Rectal smooth muscle tissue (tissue), 1 donor: Measurements from ENCODE around the gene TACR1.
A peak's percentile ranks its signal among the peaks of the same experiment; 100 is the strongest.
"Not testable (repeated sequence)": the region's sequence is repeated elsewhere in the genome, so short reads cannot be mapped to it uniquely, and the experiment has no call there.

Experiments
- H3K27ac ChIP-seq: one replicate; pipeline ENCODE4 v1.7.0; 2013; ENCODE audit warnings: low read depth, low read length, inconsistent platforms
- H3K27me3 ChIP-seq: one replicate; pipeline ENCODE4 v1.7.0; 2013; ENCODE audit warnings: low read length; ENCODE audit not compliant: control insufficient read depth, insufficient read depth
- H3K36me3 ChIP-seq: one replicate; pipeline ENCODE4 v1.7.0; 2013; ENCODE audit warnings: low read length; ENCODE audit not compliant: control insufficient read depth, insufficient read depth
- H3K4me1 ChIP-seq: one replicate; pipeline ENCODE4 v1.7.0; 2013; ENCODE audit warnings: low read length; ENCODE audit not compliant: control insufficient read depth, insufficient read depth
- H3K4me3 ChIP-seq: one replicate; pipeline ENCODE4 v1.7.0; 2013; ENCODE audit warnings: low read length
- H3K9ac ChIP-seq: one replicate; pipeline ENCODE4 v1.7.0; 2013; ENCODE audit warnings: low read length

TACR1 gene

DNA sequence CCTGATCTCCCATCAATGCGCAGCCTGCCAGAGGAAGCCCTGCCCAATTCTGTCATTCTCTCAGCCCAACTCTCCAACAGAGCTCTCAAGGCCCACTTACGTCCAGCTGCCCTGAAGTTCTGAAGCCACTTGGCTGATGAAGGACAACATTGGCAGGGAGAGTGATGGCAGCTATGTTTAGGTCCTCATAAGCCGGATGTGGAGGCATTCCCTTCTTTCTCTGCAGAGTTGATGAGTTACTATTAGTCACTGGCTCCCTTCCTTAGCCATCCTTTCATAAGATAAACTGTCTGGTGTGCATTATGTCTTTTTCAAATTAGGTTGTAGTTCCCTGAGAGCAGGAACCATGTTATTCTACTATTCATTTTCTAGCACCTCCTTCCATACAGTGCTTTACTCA is 22.5 kb upstream of the TACR1 start:
- no peak overlapping the region for H3K9ac ChIP-seq
- H3K27ac ChIP-seq = no peak overlapping the region
- H3K27me3 ChIP-seq = no peaks in the 10 kb centered on the region
- H3K36me3 ChIP-seq = no peaks in the 10 kb centered on the region
- no peak overlapping the region for H3K4me3 ChIP-seq
- H3K4me1 ChIP-seq = no peaks in the 10 kb centered on the region

DNA sequence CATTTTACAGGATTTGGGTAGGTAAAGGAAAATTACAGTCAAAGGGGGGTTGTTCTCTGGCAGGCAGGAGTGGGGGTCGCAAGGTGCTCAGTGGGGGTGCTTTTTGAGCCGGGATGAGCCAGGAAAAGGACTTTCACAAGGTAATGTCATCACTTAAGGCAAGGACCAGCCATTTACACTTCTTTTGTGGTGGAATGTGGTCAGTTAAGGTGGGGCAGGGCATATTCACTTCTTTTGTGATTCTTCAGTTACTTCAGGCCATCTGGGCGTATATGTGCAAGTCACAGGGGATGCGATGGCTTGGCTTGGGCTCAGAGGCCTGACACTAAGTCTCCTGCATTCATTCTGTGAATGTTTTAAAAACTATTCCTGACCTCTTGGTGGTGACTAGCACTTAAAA is 19.9 kb upstream of the TACR1 start:
- H3K27ac ChIP-seq, H3K27me3 ChIP-seq, H3K9ac ChIP-seq, H3K4me1 ChIP-seq, H3K36me3 ChIP-seq, H3K4me3 ChIP-seq: not testable (repeated sequence)

DNA sequence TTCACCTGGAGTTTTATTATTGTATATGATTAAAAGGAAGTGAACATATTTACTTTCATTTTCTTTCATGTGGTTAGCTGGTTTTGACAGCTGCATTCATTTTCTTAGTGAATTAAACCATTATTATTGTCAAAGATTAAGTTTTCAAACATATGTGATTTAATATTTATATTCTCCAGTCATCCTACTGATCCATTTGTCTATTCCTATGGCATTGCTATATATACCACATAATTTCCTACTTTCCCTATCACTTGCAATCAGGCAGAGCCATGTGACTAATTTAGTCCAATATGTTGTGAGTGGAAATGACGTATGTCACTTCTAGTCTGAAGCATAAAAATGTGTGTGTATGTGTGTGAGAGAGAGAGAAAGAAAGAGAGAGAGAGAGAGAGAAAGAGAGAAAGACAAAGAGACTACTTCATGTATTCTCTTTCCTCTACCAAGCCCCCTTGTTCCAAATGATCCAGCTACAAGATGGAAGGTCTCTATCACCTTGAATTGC is 12.0 kb upstream of the TACR1 start:
- Histone ChIP-seq H3K4me1 (no peaks in the 10 kb centered on the region), H3K27me3 (no peaks in the 10 kb centered on the region), H3K9ac (no peak overlapping the region), H3K36me3 (no peaks in the 10 kb centered on the region), H3K4me3 (no peak overlapping the region), H3K27ac (no peak overlapping the region)

DNA sequence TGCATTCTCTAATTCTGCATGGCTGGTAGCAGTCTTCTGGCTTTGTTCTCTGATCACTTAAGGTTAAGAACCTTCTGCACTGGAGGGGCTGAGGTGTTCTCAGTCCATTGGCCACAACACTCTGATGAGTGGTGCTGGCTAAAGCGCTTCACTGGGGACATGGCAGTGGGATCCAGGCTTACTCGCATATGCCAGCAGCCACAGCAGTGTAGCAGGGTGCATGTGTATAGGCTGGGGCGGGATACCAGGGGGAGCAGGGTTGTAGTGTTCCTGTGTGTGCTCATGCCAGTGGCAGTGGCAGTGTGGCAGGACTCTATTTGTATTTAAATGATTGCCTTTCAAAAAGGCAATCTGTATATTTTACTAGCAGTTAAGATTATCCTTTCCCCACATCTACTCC is 11.1 kb upstream of the TACR1 start:
- Histone ChIP-seq H3K4me3 (no peak overlapping the region), H3K27me3 (no peaks in the 10 kb centered on the region), H3K4me1 (no peaks in the 10 kb centered on the region), H3K36me3 (no peaks in the 10 kb centered on the region), H3K27ac (no peak overlapping the region), H3K9ac (no peak overlapping the region)

DNA sequence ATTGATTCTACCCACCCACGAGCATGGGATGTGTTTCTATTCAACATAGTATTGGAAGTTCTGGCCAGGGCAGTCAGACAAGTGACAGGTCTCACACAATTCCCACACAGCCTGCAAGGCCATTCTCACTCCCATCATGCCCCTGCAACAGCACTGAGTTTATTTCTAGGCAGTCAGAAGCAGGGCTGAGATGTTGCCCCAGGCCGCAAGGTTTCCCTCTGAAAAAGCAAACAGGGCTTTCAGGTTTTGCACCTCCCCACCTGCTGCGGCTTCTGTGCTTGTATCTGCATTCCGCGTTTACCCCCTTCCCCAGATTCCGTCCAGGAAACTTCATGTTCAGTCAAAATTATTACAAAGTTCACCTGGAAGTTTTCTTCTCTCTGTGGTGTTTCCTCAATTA is 9.4 kb upstream of the TACR1 start:
- H3K4me1 ChIP-seq = no peaks in the 10 kb centered on the region
- H3K27me3 ChIP-seq = no peaks in the 10 kb centered on the region
- H3K4me3 ChIP-seq = no peak overlapping the region
- no peak overlapping the region for H3K27ac ChIP-seq
- no peak overlapping the region for H3K9ac ChIP-seq
- no peaks in the 10 kb centered on the region for H3K36me3 ChIP-seq

DNA sequence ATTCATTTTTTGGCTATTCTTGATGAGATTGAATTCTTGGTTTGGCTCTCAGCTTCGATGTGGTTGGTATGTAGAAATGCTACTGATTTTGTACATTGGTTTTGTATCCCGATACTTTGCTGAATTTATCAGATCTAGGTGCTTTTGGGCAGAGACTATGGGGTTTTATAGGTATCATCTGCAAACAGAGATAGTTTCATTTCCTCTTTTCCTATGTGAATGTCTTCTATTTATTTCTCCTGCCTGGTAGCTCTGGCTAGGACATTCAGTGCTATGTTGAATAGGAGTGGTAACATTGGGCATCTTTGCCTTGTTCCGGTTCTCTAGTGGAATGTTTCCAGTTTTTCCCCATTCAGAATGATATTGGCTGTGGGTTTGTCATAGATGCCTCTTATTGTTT is 5.5 kb upstream of the TACR1 start:
- Histone ChIP-seq H3K4me1 (no peaks in the 10 kb centered on the region), H3K9ac (no peak overlapping the region), H3K36me3 (no peaks in the 10 kb centered on the region), H3K4me3 (no peak overlapping the region), H3K27ac (no peak overlapping the region), H3K27me3 (peaks cover 4% of the 10 kb centered on the region)

DNA sequence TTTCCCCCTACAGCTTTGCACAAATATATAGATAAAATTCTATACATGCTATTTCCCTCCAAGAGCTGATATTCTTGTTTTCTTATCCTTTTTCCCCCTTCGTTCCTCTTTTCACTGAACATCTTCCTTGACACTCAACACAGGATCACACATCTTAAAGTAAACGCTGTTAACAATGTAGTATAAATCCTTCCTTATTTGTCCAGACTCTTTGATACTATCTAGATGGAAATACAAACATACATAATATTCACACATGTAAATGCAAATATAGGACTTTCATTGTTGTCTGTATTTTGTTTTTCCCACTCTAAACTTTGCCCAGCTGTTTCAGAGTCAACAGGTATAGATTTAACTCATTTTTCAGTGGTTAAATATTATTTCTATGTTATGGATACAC is 3.0 kb upstream of the TACR1 start:
- H3K4me1 ChIP-seq = peaks cover 6% of the 10 kb centered on the region
- peaks cover 11% of the 10 kb centered on the region for H3K27me3 ChIP-seq
- H3K27ac ChIP-seq = no peak overlapping the region
- H3K36me3 ChIP-seq = no peaks in the 10 kb centered on the region
- no peak overlapping the region for H3K4me3 ChIP-seq
- no peak overlapping the region for H3K9ac ChIP-seq

DNA sequence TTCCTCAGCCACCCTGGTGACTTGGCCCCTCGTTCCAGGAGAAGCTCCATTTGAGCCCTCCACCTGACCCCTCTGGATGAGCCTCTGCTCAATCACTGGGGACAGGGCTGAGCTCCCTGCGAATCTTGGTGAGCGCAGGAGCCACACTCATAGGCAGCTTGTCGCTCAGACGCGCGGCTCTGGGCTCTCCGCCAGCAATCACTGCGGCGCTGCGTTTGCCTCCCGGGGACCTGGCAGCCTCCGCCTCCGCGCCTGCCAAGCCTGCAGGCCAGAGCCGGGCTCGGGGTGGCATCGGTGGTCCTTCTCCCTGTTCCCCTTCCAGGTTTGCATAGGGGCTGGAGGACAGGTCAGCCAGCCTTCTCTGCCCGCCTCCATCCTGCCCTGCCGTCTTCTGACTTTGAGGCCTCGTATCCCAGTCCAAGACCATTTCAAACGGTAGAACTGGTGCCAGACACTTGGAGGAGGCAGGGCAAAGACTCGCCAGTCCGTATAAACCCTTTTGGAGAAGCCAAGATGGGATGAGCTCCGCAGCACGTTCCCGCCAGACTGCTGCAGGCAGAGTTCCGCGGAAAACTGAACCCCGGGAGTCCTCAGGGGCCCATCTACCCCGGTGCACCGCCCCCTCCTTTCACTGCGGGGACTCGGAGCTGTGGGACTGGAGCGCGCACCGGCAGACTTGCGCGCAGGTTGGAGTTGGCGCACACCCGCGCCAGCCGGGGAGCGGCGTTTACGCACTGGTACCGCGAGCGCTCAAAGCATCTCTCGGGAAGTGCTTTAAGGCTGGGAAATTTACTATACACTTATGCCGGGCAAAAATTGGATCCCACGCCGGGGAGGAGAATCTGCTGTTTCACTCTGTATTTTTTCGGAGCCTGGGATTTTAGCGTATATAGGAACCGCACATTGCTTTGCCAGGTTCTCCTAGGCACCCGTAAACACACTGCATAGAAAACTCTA is 1.1 kb upstream of the TACR1 start:
- Histone ChIP-seq H3K36me3 (no peaks in the 10 kb centered on the region), H3K4me3 (peak overlapping the region; percentile 65), H3K27ac (no peak overlapping the region), H3K4me1 (peaks cover 6% of the 10 kb centered on the region), H3K9ac (no peak overlapping the region), H3K27me3 (peaks cover 11% of the 10 kb centered on the region)

DNA sequence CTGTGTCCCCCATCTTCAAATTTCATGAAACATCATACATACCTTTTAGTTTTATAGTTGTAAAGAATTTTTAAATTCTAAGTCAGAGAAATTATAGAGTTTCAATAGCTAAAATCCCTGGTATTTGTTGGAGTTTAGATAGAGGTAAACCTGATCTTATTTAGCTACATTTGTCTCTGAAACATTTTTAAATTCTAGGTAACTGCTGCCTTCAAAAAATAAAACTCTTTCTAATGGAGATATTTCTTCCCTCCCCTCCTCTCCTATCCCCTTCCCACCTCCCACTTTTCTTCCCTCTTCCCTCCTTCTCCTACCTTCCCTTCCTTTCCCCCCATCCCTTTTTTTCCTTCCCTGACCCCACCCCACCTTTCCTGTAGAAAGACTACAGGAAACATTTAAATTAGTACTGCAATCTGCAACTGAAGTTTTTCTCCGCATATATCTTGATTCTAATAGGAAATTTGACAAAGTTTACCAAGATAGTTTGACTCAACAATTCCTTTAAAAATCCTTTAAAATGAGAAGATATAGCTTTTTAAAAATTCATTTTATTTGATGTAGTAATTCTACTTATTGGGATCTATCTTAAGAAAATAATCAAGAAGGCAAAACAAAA is 4.1 kb downstream of the TACR1 start:
- Histone ChIP-seq H3K4me1 (peaks cover 6% of the 10 kb centered on the region), H3K27ac (no peak overlapping the region), H3K4me3 (no peak overlapping the region), H3K9ac (no peak overlapping the region), H3K36me3 (no peaks in the 10 kb centered on the region), H3K27me3 (peaks cover 10% of the 10 kb centered on the region)

DNA sequence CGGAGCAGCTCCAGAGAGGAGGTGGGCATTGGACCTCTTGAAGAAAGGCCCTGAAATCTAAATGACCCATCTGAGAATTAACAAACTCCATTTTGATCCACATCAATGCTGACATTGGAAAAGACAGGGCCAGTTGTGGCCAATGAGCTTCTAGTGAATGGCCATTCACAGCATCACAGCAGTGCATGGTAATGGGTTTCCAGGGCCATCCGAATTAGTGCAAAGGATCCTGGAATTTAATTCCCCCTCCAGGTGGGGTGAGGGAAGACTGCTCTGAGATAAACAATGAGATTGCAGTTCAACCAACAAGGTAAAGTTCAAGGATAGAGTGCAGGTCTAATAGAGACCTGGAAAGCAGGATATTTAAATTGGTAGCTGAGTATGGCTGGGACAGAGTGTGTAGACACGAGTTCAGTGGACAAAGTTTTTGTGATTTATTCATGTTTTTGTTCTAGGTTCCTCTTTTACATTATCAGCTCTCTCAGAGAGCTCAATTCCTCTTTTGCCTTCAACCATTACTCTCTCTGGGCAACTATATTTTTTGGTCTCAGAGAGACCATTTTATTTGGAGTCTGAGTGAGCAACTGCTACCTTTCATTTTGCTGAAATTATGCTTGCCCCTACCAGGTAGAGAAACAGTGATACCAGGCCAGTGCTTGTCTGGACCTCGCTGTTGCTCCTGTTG is 5.0 kb downstream of the TACR1 start:
- Histone ChIP-seq H3K27ac (no peak overlapping the region), H3K4me3 (no peak overlapping the region), H3K9ac (no peak overlapping the region), H3K27me3 (peaks cover 6% of the 10 kb centered on the region), H3K4me1 (peaks cover 4% of the 10 kb centered on the region), H3K36me3 (no peaks in the 10 kb centered on the region)

DNA sequence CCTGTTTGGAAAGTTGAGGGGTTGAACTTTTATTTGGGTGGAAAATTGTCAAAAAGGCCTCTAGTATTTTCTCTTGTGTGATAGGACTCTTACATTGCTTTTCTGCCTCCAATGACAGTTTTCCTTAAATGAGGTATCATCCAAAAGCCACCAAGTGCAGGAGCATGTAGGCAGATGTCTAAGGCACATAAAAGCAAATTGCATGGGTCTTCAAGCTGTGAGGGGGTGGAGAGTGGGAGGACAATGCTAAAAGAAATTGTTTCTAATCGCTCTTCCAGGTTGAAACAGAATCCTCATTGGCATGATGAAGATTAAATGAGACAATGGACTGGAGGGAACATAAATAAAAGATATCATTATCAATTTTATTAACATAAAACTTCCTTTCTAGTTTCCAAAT is 6.8 kb downstream of the TACR1 start:
- Histone ChIP-seq H3K4me1 (no peaks in the 10 kb centered on the region), H3K4me3 (no peak overlapping the region), H3K27me3 (no peaks in the 10 kb centered on the region), H3K36me3 (no peaks in the 10 kb centered on the region), H3K27ac (no peak overlapping the region), H3K9ac (no peak overlapping the region)

DNA sequence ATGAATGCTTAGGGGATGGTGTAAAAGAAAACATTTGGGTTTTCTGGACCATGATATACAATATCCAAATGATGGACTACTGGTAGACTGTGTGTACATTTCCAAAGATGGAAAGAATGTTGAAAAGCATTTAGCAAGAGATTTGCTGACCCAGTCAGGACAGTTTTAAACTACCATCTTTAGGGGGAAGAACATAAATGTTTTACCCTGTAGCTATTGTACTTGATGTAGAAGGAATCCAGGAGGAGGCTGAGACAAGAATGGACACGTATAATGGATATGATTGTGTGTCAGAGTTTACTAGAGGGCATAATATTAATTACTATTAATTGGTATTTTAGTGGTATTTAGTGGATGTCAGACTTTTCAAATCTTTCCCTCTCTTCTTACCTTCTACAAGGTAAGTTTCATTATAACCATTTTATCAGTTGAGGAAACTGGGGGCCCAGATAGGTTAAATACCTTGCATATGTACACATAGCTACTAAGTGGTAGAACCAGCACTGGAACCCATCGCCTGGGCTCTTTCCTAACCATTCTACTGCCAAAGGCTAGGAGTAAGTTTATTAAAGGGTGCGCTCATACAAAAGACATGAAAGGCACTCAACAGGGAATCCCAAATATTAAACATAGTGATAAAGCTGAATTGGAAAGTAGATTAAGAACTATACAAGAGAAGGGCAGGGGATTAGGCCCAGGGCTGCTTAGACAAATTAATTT is 8.9 kb downstream of the TACR1 start:
- Histone ChIP-seq H3K9ac (no peak overlapping the region), H3K4me1 (no peaks in the 10 kb centered on the region), H3K36me3 (no peaks in the 10 kb centered on the region)

More for the DNA sequence above, 8.9 kb downstream of the TACR1 start:
- H3K27ac ChIP-seq = no peak overlapping the region
- no peaks in the 10 kb centered on the region for H3K27me3 ChIP-seq
- H3K4me3 ChIP-seq = no peak overlapping the region
